Measurements from ENCODE around the gene DCANP1.

DCANP1 gene

GRCh38 chr5:135472141-135472540 is 25.0 kb upstream of the DCANP1 start:
- Histone ChIP-seq H3K4me3 (ENCODE audit: low read length) (no peak overlapping the region), H2AFZ (ENCODE audit: low read depth, low read length) (no peak overlapping the region), H3K27me3 (ENCODE audit: insufficient read depth, low read length) (peaks cover 20% of the 10 kb centered on the region), H3K4me1 (ENCODE audit: insufficient read depth, low read length) (peaks cover 11% of the 10 kb centered on the region), H3K9me3 (ENCODE audit: low read length) (no peaks in the 10 kb centered on the region), H3K36me3 (ENCODE audit: insufficient read depth, low read length) (no peaks in the 10 kb centered on the region)

- H3K36me3 ChIP-seq (ENCODE audit: insufficient read depth, low read length) = no peaks in the 10 kb centered on the region
Observed at GRCh38 chr5:135471726-135472125, 24.6 kb upstream of the DCANP1 start.

GRCh38 chr5:135469911-135470310 is 22.8 kb upstream of the DCANP1 start:
- no peaks in the 10 kb centered on the region for H3K36me3 ChIP-seq (ENCODE audit: insufficient read depth, low read length)
- H3K4me1 ChIP-seq (ENCODE audit: insufficient read depth, low read length) = peaks cover 11% of the 10 kb centered on the region
- no peak overlapping the region for H3K4me3 ChIP-seq (ENCODE audit: low read length)
- peaks cover 35% of the 10 kb centered on the region for H3K27me3 ChIP-seq (ENCODE audit: insufficient read depth, low read length)
- no peaks in the 10 kb centered on the region for H3K9me3 ChIP-seq (ENCODE audit: low read length)
- no peak overlapping the region for H2AFZ ChIP-seq (ENCODE audit: low read depth, low read length)

More at GRCh38 chr5:135471726-135472125, 24.6 kb upstream of the DCANP1 start:
- Histone ChIP-seq H3K27me3 (ENCODE audit: insufficient read depth, low read length) (peaks cover 24% of the 10 kb centered on the region), H3K9me3 (ENCODE audit: low read length) (no peaks in the 10 kb centered on the region), H3K4me1 (ENCODE audit: insufficient read depth, low read length) (peaks cover 10% of the 10 kb centered on the region), H3K4me3 (ENCODE audit: low read length) (no peak overlapping the region), H2AFZ (ENCODE audit: low read depth, low read length) (no peak overlapping the region)

GRCh38 chr5:135468541-135468940 is 21.4 kb upstream of the DCANP1 start:
- Histone ChIP-seq H3K36me3 (ENCODE audit: insufficient read depth, low read length) (no peaks in the 10 kb centered on the region), H3K4me1 (ENCODE audit: insufficient read depth, low read length) (peaks cover 9% of the 10 kb centered on the region), H2AFZ (ENCODE audit: low read depth, low read length) (no peak overlapping the region), H3K4me3 (ENCODE audit: low read length) (no peak overlapping the region), H3K9me3 (ENCODE audit: low read length) (no peaks in the 10 kb centered on the region), H3K27me3 (ENCODE audit: insufficient read depth, low read length) (peaks cover 37% of the 10 kb centered on the region)

GRCh38 chr5:135467871-135468485 is 20.8 kb upstream of the DCANP1 start:
- Histone ChIP-seq H3K9me3 (ENCODE audit: low read length) (no peaks in the 10 kb centered on the region), H3K4me3 (ENCODE audit: low read length) (no peak overlapping the region), H2AFZ (ENCODE audit: low read depth, low read length) (no peak overlapping the region), H3K36me3 (ENCODE audit: insufficient read depth, low read length) (no peaks in the 10 kb centered on the region), H3K4me1 (ENCODE audit: insufficient read depth, low read length) (peaks cover 9% of the 10 kb centered on the region), H3K27me3 (ENCODE audit: insufficient read depth, low read length) (peaks cover 42% of the 10 kb centered on the region)

GRCh38 chr5:135467051-135467625 is 20.0 kb upstream of the DCANP1 start:
- peaks cover 45% of the 10 kb centered on the region for H3K27me3 ChIP-seq (ENCODE audit: insufficient read depth, low read length)
- H3K4me3 ChIP-seq (ENCODE audit: low read length) = no peak overlapping the region
- H3K9me3 ChIP-seq (ENCODE audit: low read length) = no peaks in the 10 kb centered on the region
- H3K36me3 ChIP-seq (ENCODE audit: insufficient read depth, low read length) = no peaks in the 10 kb centered on the region
- H2AFZ ChIP-seq (ENCODE audit: low read depth, low read length) = no peak overlapping the region
- peaks cover 9% of the 10 kb centered on the region for H3K4me1 ChIP-seq (ENCODE audit: insufficient read depth, low read length)

- H3K4me3 ChIP-seq (ENCODE audit: low read length) = peak overlapping the region; percentile 14
- peaks cover 49% of the 10 kb centered on the region for H3K27me3 ChIP-seq (ENCODE audit: insufficient read depth, low read length)
- no peaks in the 10 kb centered on the region for H3K36me3 ChIP-seq (ENCODE audit: insufficient read depth, low read length)
- H3K9me3 ChIP-seq (ENCODE audit: low read length) = no peaks in the 10 kb centered on the region
- peaks cover 9% of the 10 kb centered on the region for H3K4me1 ChIP-seq (ENCODE audit: insufficient read depth, low read length)
- H2AFZ ChIP-seq (ENCODE audit: low read depth, low read length) = peak overlapping the region; percentile 7
Observed at GRCh38 chr5:135466178-135467050, 19.3 kb upstream of the DCANP1 start.

- H3K4me1 ChIP-seq (ENCODE audit: insufficient read depth, low read length) = peaks cover 9% of the 10 kb centered on the region
- H3K9me3 ChIP-seq (ENCODE audit: low read length) = no peaks in the 10 kb centered on the region
- H3K36me3 ChIP-seq (ENCODE audit: insufficient read depth, low read length) = no peaks in the 10 kb centered on the region
- no peak overlapping the region for H3K4me3 ChIP-seq (ENCODE audit: low read length)
- no peak overlapping the region for H2AFZ ChIP-seq (ENCODE audit: low read depth, low read length)
- H3K27me3 ChIP-seq (ENCODE audit: insufficient read depth, low read length) = peaks cover 49% of the 10 kb centered on the region
Observed at GRCh38 chr5:135465391-135466122, 18.4 kb upstream of the DCANP1 start.

- no peaks in the 10 kb centered on the region for H3K9me3 ChIP-seq (ENCODE audit: low read length)
- H3K27me3 ChIP-seq (ENCODE audit: insufficient read depth, low read length) = peaks cover 57% of the 10 kb centered on the region
- H2AFZ ChIP-seq (ENCODE audit: low read depth, low read length) = no peak overlapping the region
- H3K36me3 ChIP-seq (ENCODE audit: insufficient read depth, low read length) = no peaks in the 10 kb centered on the region
- H3K4me3 ChIP-seq (ENCODE audit: low read length) = no peak overlapping the region
- H3K4me1 ChIP-seq (ENCODE audit: insufficient read depth, low read length) = peaks cover 9% of the 10 kb centered on the region
Observed at GRCh38 chr5:135462304-135462703, 15.2 kb upstream of the DCANP1 start.

GRCh38 chr5:135461481-135462151 is 14.5 kb upstream of the DCANP1 start:
- no peaks in the 10 kb centered on the region for H3K36me3 ChIP-seq (ENCODE audit: insufficient read depth, low read length)
- no peak overlapping the region for H3K4me3 ChIP-seq (ENCODE audit: low read length)
- no peaks in the 10 kb centered on the region for H3K9me3 ChIP-seq (ENCODE audit: low read length)
- peaks cover 50% of the 10 kb centered on the region for H3K27me3 ChIP-seq (ENCODE audit: insufficient read depth, low read length)
- H2AFZ ChIP-seq (ENCODE audit: low read depth, low read length) = no peak overlapping the region
- peaks cover 4% of the 10 kb centered on the region for H3K4me1 ChIP-seq (ENCODE audit: insufficient read depth, low read length)

- Histone ChIP-seq H3K9me3 (ENCODE audit: low read length) (no peaks in the 10 kb centered on the region), H3K27me3 (ENCODE audit: insufficient read depth, low read length) (peaks cover 45% of the 10 kb centered on the region), H3K4me3 (ENCODE audit: low read length) (no peak overlapping the region), H3K36me3 (ENCODE audit: insufficient read depth, low read length) (no peaks in the 10 kb centered on the region), H2AFZ (ENCODE audit: low read depth, low read length) (no peak overlapping the region), H3K4me1 (ENCODE audit: insufficient read depth, low read length) (no peaks in the 10 kb centered on the region)
Observed at GRCh38 chr5:135460246-135461033, 13.3 kb upstream of the DCANP1 start.

GRCh38 chr5:135458921-135459331 is 11.8 kb upstream of the DCANP1 start:
- Histone ChIP-seq H2AFZ (ENCODE audit: low read depth, low read length) (no peak overlapping the region), H3K27me3 (ENCODE audit: insufficient read depth, low read length) (peaks cover 35% of the 10 kb centered on the region), H3K9me3 (ENCODE audit: low read length) (no peaks in the 10 kb centered on the region), H3K36me3 (ENCODE audit: insufficient read depth, low read length) (no peaks in the 10 kb centered on the region), H3K4me1 (ENCODE audit: insufficient read depth, low read length) (no peaks in the 10 kb centered on the region), H3K4me3 (ENCODE audit: low read length) (no peak overlapping the region)

Data from neuron (in vitro differentiated cells).